Activated T-helper 1 cell treated with Interleukin-2 at 50 U/mL for 16 hours (primary cell): ENCODE measurements around the gene C1orf116.

Source experiments
- DNase-seq: peaks from one replicate; pipeline ENCODE4 v3.0.0-alpha.2; 2020; ENCODE audit warnings: low read depth

The C1orf116 gene

GRCh38 chr1:207034998-207035397 lies 2.4 kb upstream of the C1orf116 start:
- no peak for DNase-seq

- DNase-seq = no peak
Measured at GRCh38 chr1:207034208-207034607, 1.7 kb upstream of the C1orf116 start.

- no peak for DNase-seq
Measured at GRCh38 chr1:207033302-207033701, 746 bp upstream of the C1orf116 start.

- DNase-seq = no peak
Measured at GRCh38 chr1:207031632-207032264, 808 bp downstream of the C1orf116 start.

GRCh38 chr1:207031016-207031415 lies 1.5 kb downstream of the C1orf116 start:
- DNase-seq = no peak

- no peak for DNase-seq
Measured at GRCh38 chr1:207030522-207031009, 2.0 kb downstream of the C1orf116 start.

GRCh38 chr1:207029701-207030521 lies 2.6 kb downstream of the C1orf116 start:
- no peak for DNase-seq

- no peak for DNase-seq
Measured at GRCh38 chr1:207028884-207029650, 3.5 kb downstream of the C1orf116 start.

- no peak for DNase-seq
Measured at GRCh38 chr1:207027921-207028320, 4.6 kb downstream of the C1orf116 start.

GRCh38 chr1:207027206-207027777 lies 5.3 kb downstream of the C1orf116 start:
- DNase-seq = no peak

- no peak for DNase-seq
Measured at GRCh38 chr1:207026104-207026534, 6.4 kb downstream of the C1orf116 start.

- no peak for DNase-seq
Measured at GRCh38 chr1:207025146-207025880, 7.2 kb downstream of the C1orf116 start.

GRCh38 chr1:207024202-207025145 lies 8.1 kb downstream of the C1orf116 start:
- no peak for DNase-seq

GRCh38 chr1:207022996-207023679 lies 9.4 kb downstream of the C1orf116 start:
- DNase-seq = no peak

- DNase-seq = no peak
Measured at GRCh38 chr1:207021876-207022596, 10.5 kb downstream of the C1orf116 start.

- no peak for DNase-seq
Measured at GRCh38 chr1:207021139-207021861, 11.3 kb downstream of the C1orf116 start.

GRCh38 chr1:207020709-207021107 lies 11.8 kb downstream of the C1orf116 start:
- no peak for DNase-seq

- DNase-seq = no peak
Measured at GRCh38 chr1:207020065-207020708, 12.4 kb downstream of the C1orf116 start.
